ENCODE data around the gene PDE4A. TPM values are rescaled to one million over a fixed set of nuclear protein-coding genes. Genes with fewer than 3 reads are reported as not detected.
"Not testable (repeated sequence)": the region's sequence is repeated elsewhere in the genome, so short reads cannot be mapped to it uniquely, and the experiment has no call there.

PDE4A gene
- polyA plus RNA-seq (2013): 1.2 and 1.3 TPM in 2 replicates

GRCh38 chr19:10420444-10421239 is at the start of gene PDE4A:
PDE4A (plus strand) TSS chr19:10420538; CDS start chr19:10420765, 227 bp downstream.
- Histone ChIP-seq H3K9me3 (ENCODE audit: insufficient read depth, low read depth, low read length) (peaks cover 13% of the 10 kb centered on the region), H3K4me2 (ENCODE audit: low read length) (peak within 1 kb of the TSS; percentile 65), H3K27ac (ENCODE audit: low read depth, low read length) (no peak within 1 kb of the TSS), H2AFZ (ENCODE audit: insufficient read depth, low read length, poor library complexity) (no peak within 1 kb of the TSS), H4K91ac (ENCODE audit: low read depth, low read length) (no peak within 1 kb of the TSS), H3K79me2 (ENCODE audit: control insufficient read depth, insufficient read depth, low read length, poor library complexity) (no peaks in the 10 kb centered on the region), H3K4me3 (ENCODE audit: low read depth, low read length) (peak within 1 kb of the TSS; percentile 10), H3K18ac (ENCODE audit: low read length) (no peak within 1 kb of the TSS), H2BK12ac (ENCODE audit: low read length) (no peak within 1 kb of the TSS), H3K27me3 (ENCODE audit: insufficient read depth, low read length) (peaks cover 60% of the 10 kb centered on the region), H2BK120ac (ENCODE audit: insufficient read depth, low read length, poor library complexity) (no peak within 1 kb of the TSS), H3K23ac (ENCODE audit: low read length) (no peak within 1 kb of the TSS), H4K12ac (ENCODE audit: low read depth, low read length) (no peak within 1 kb of the TSS), H3K9ac (ENCODE audit: low read length) (no peak within 1 kb of the TSS), H3K36me3 (ENCODE audit: control insufficient read depth in 1 of 2, insufficient read depth in 2 of 2, low read length in 2 of 2) (no peaks in the 10 kb centered on the region), H2AK5ac (ENCODE audit: low read length) (no peak within 1 kb of the TSS), H3K14ac (ENCODE audit: low read length) (no peak within 1 kb of the TSS), H3K79me1 (ENCODE audit: low read length) (peaks cover 3% of the 10 kb centered on the region), H3K4ac (ENCODE audit: low read depth, low read length) (no peak within 1 kb of the TSS), H4K8ac (ENCODE audit: low read depth, low read length) (no peak within 1 kb of the TSS), H3K4me1 (ENCODE audit: control insufficient read depth in 1 of 2, insufficient read depth in 2 of 2, low read length in 2 of 2) (peaks cover 3 to 18% of the 10 kb centered on the region in 2 experiments), H2BK5ac (ENCODE audit: low read depth, low read length, poor library complexity) (no peak within 1 kb of the TSS)
- peak in 1 of 2 donors; percentile 54 for DNase-seq
- WGBS (ENCODE audit: extremely low coverage, insufficient coverage, insufficient read length): no CpG with 5 or more reads among the region's 104 CpGs

GRCh38 chr19:10372690-10373089 is 47.6 kb upstream of the PDE4A start:
- WGBS (ENCODE audit: extremely low coverage, insufficient coverage, insufficient read length): no CpG with 5 or more reads among the region's 3 CpGs
- no peak overlapping the region for H2BK120ac ChIP-seq (ENCODE audit: insufficient read depth, low read length, poor library complexity)
- H3K4me2 ChIP-seq (ENCODE audit: low read length): no peak overlapping the region

GRCh38 chr19:10374931-10375330 is 45.4 kb upstream of the PDE4A start:
- Histone ChIP-seq H3K27ac (ENCODE audit: low read depth, low read length) (no peak overlapping the region), H3K4ac (ENCODE audit: low read depth, low read length) (no peak overlapping the region), H4K91ac (ENCODE audit: low read depth, low read length) (no peak overlapping the region), H3K18ac (ENCODE audit: low read length) (no peak overlapping the region), H2BK120ac (ENCODE audit: insufficient read depth, low read length, poor library complexity) (no peak overlapping the region), H3K4me1 (ENCODE audit: control insufficient read depth in 1 of 2, insufficient read depth in 2 of 2, low read length in 2 of 2) (peaks cover 0 to 2% of the 10 kb centered on the region in 2 experiments), H2BK5ac (ENCODE audit: low read depth, low read length, poor library complexity) (no peak overlapping the region), H2BK12ac (ENCODE audit: low read length) (no peak overlapping the region), H3K23ac (ENCODE audit: low read length) (no peak overlapping the region), H3K14ac (ENCODE audit: low read length) (no peak overlapping the region), H4K12ac (ENCODE audit: low read depth, low read length) (no peak overlapping the region), H2AK5ac (ENCODE audit: low read length) (no peak overlapping the region), H3K4me3 (ENCODE audit: low read depth, low read length) (no peak overlapping the region), H3K4me2 (ENCODE audit: low read length) (no peak overlapping the region), H3K79me2 (ENCODE audit: control insufficient read depth, insufficient read depth, low read length, poor library complexity) (peaks cover 2% of the 10 kb centered on the region), H4K8ac (ENCODE audit: low read depth, low read length) (no peak overlapping the region), H3K9me3 (ENCODE audit: insufficient read depth, low read depth, low read length) (no peaks in the 10 kb centered on the region), H3K79me1 (ENCODE audit: low read length) (no peaks in the 10 kb centered on the region), H3K27me3 (ENCODE audit: insufficient read depth, low read length) (no peaks in the 10 kb centered on the region), H2AFZ (ENCODE audit: insufficient read depth, low read length, poor library complexity) (no peak overlapping the region), H3K9ac (ENCODE audit: low read length) (no peak overlapping the region), H3K36me3 (ENCODE audit: control insufficient read depth in 1 of 2, insufficient read depth in 2 of 2, low read length in 2 of 2) (peaks cover 12 to 22% of the 10 kb centered on the region in 2 experiments)
- WGBS (ENCODE audit: extremely low coverage, insufficient coverage, insufficient read length): no CpG with 5 or more reads among the region's 5 CpGs
- no peak for DNase-seq

More at GRCh38 chr19:10372690-10373089, 47.6 kb upstream of the PDE4A start:
- Histone ChIP-seq H3K36me3 (ENCODE audit: control insufficient read depth in 1 of 2, insufficient read depth in 2 of 2, low read length in 2 of 2) (peaks cover 24 to 30% of the 10 kb centered on the region in 2 experiments), H3K27me3 (ENCODE audit: insufficient read depth, low read length) (no peaks in the 10 kb centered on the region), H3K79me2 (ENCODE audit: control insufficient read depth, insufficient read depth, low read length, poor library complexity) (no peaks in the 10 kb centered on the region), H3K4me3 (ENCODE audit: low read depth, low read length) (no peak overlapping the region), H3K14ac (ENCODE audit: low read length) (no peak overlapping the region), H4K12ac (ENCODE audit: low read depth, low read length) (no peak overlapping the region), H3K9me3 (ENCODE audit: insufficient read depth, low read depth, low read length) (peaks cover 2% of the 10 kb centered on the region), H2AK5ac (ENCODE audit: low read length) (no peak overlapping the region), H2BK12ac (ENCODE audit: low read length) (no peak overlapping the region), H2AFZ (ENCODE audit: insufficient read depth, low read length, poor library complexity) (no peak overlapping the region), H3K18ac (ENCODE audit: low read length) (no peak overlapping the region), H2BK5ac (ENCODE audit: low read depth, low read length, poor library complexity) (no peak overlapping the region), H3K4ac (ENCODE audit: low read depth, low read length) (no peak overlapping the region), H3K23ac (ENCODE audit: low read length) (no peak overlapping the region), H3K27ac (ENCODE audit: low read depth, low read length) (no peak overlapping the region), H3K79me1 (ENCODE audit: low read length) (no peaks in the 10 kb centered on the region), H3K9ac (ENCODE audit: low read length) (no peak overlapping the region), H4K91ac (ENCODE audit: low read depth, low read length) (no peak overlapping the region), H4K8ac (ENCODE audit: low read depth, low read length) (no peak overlapping the region), H3K4me1 (ENCODE audit: control insufficient read depth in 1 of 2, insufficient read depth in 2 of 2, low read length in 2 of 2) (no peaks in the 10 kb centered on the region)
- DNase-seq: no peak

- not testable (repeated sequence) for DNase-seq; H4K12ac ChIP-seq (ENCODE audit: low read depth, low read length); H3K9me3 ChIP-seq (ENCODE audit: insufficient read depth, low read depth, low read length); H3K4me1 ChIP-seq (ENCODE audit: control insufficient read depth in 1 of 2, insufficient read depth in 2 of 2, low read length in 2 of 2); H2AFZ ChIP-seq (ENCODE audit: insufficient read depth, low read length, poor library complexity); H3K4me3 ChIP-seq (ENCODE audit: low read depth, low read length); H3K23ac ChIP-seq (ENCODE audit: low read length); H3K9ac ChIP-seq (ENCODE audit: low read length); H2BK120ac ChIP-seq (ENCODE audit: insufficient read depth, low read length, poor library complexity); H3K18ac ChIP-seq (ENCODE audit: low read length); H3K79me1 ChIP-seq (ENCODE audit: low read length); H3K4ac ChIP-seq (ENCODE audit: low read depth, low read length); H3K79me2 ChIP-seq (ENCODE audit: control insufficient read depth, insufficient read depth, low read length, poor library complexity); H4K8ac ChIP-seq (ENCODE audit: low read depth, low read length); H3K14ac ChIP-seq (ENCODE audit: low read length); H2BK12ac ChIP-seq (ENCODE audit: low read length); H4K91ac ChIP-seq (ENCODE audit: low read depth, low read length); H2AK5ac ChIP-seq (ENCODE audit: low read length); H3K4me2 ChIP-seq (ENCODE audit: low read length); H3K27me3 ChIP-seq (ENCODE audit: insufficient read depth, low read length); H3K27ac ChIP-seq (ENCODE audit: low read depth, low read length); H2BK5ac ChIP-seq (ENCODE audit: low read depth, low read length, poor library complexity)
- H3K36me3 ChIP-seq (ENCODE audit: control insufficient read depth in 1 of 2, insufficient read depth in 2 of 2, low read length in 2 of 2): peaks cover 12 to 18% of the 10 kb centered on the region in 2 experiments
- WGBS (ENCODE audit: extremely low coverage, insufficient coverage, insufficient read length): no CpG with 5 or more reads among the region's 2 CpGs
These were observed 43.1 kb upstream of the PDE4A start for GRCh38 chr19:10377140-10377640.
